Trophoblast cell (in vitro differentiated cells and primary cell): ENCODE results near the gene DLK2.

Experiments
- DNase-seq, 2 donors: peaks; one replicate each; pipeline ENCODE4 v3.0.0-alpha.2; 2016
- H2AFZ ChIP-seq: 2 replicates; pipeline ENCODE4 v1.6.1; 2013; ENCODE audit warnings: low read length, moderate library complexity, mild to moderate bottlenecking; ENCODE audit not compliant: insufficient read depth, poor library complexity
- H2AK5ac ChIP-seq: 2 replicates; pipeline ENCODE4 v1.6.1; 2013; ENCODE audit warnings: mild to moderate bottlenecking, low read length
- H2BK120ac ChIP-seq: 2 replicates; pipeline ENCODE4 v1.6.1; 2013; ENCODE audit warnings: low read length, mild to moderate bottlenecking, moderate library complexity; ENCODE audit not compliant: insufficient read depth, poor library complexity
- H2BK12ac ChIP-seq: 2 replicates; pipeline ENCODE4 v1.6.1; 2013; ENCODE audit warnings: mild to moderate bottlenecking, low read length, moderate library complexity
- H2BK5ac ChIP-seq: 2 replicates; pipeline ENCODE4 v1.6.1; 2013; ENCODE audit warnings: low read length, low read depth, moderate library complexity, mild to moderate bottlenecking; ENCODE audit not compliant: poor library complexity
- H3K14ac ChIP-seq: 2 replicates; pipeline ENCODE4 v1.6.1; 2013; ENCODE audit warnings: mild to moderate bottlenecking, low read length
- H3K18ac ChIP-seq: 2 replicates; pipeline ENCODE4 v1.6.1; 2013; ENCODE audit warnings: mild to moderate bottlenecking, low read length
- H3K23ac ChIP-seq: 2 replicates; pipeline ENCODE4 v1.6.1; 2013; ENCODE audit warnings: low read length
- H3K27ac ChIP-seq: 2 replicates; pipeline ENCODE4 v1.5.1; 2013; ENCODE audit warnings: low read depth, mild to moderate bottlenecking, inconsistent platforms, low read length, moderate library complexity
- H3K27me3 ChIP-seq: 2 replicates; pipeline ENCODE4 v1.6.1; 2013; ENCODE audit warnings: inconsistent platforms, mild to moderate bottlenecking, low read length, moderate library complexity; ENCODE audit not compliant: insufficient read depth
- H3K36me3 ChIP-seq, 2 experiments: 1 replicate in 1 of 2; 2 replicates in 1 of 2; pipeline ENCODE4 v1.6.1; 2013; ENCODE audit warnings: low read length in 2 of 2, mild to moderate bottlenecking in 2 of 2, moderate library complexity in 1 of 2; ENCODE audit not compliant: insufficient read depth in 2 of 2, control insufficient read depth in 1 of 2
- H3K4ac ChIP-seq: 2 replicates; pipeline ENCODE4 v1.6.1; 2013; ENCODE audit warnings: low read depth, mild to moderate bottlenecking, low read length, moderate library complexity
- H3K4me1 ChIP-seq, 2 experiments: 1 replicate in 1 of 2; 2 replicates in 1 of 2; pipeline ENCODE4 v1.6.1; 2013; ENCODE audit warnings: low read length in 2 of 2, mild to moderate bottlenecking in 2 of 2, moderate library complexity in 1 of 2; ENCODE audit not compliant: insufficient read depth in 2 of 2, control insufficient read depth in 1 of 2
- H3K4me2 ChIP-seq: 2 replicates; pipeline ENCODE4 v1.6.1; 2013; ENCODE audit warnings: inconsistent platforms, mild to moderate bottlenecking, low read length, moderate library complexity
- H3K4me3 ChIP-seq: 2 replicates; pipeline ENCODE4 v1.5.1; 2013; ENCODE audit warnings: mild to moderate bottlenecking, low read depth, low read length, inconsistent platforms
- H3K79me1 ChIP-seq: one replicate; pipeline ENCODE4 v1.6.1; 2013; ENCODE audit warnings: low read length
- H3K79me2 ChIP-seq: 2 replicates; pipeline ENCODE4 v1.6.1; 2013; ENCODE audit warnings: low read length, mild to moderate bottlenecking; ENCODE audit not compliant: control insufficient read depth, insufficient read depth, poor library complexity
- H3K9ac ChIP-seq: 2 replicates; pipeline ENCODE4 v1.6.1; 2013; ENCODE audit warnings: mild to moderate bottlenecking, low read length
- H3K9me3 ChIP-seq: 2 replicates; pipeline ENCODE4 v1.6.1; 2013; ENCODE audit warnings: low read depth, mild to moderate bottlenecking, control low read depth, inconsistent platforms, low read length; ENCODE audit not compliant: insufficient read depth
- H4K12ac ChIP-seq: 2 replicates; pipeline ENCODE4 v1.6.1; 2013; ENCODE audit warnings: low read depth, mild to moderate bottlenecking, low read length, moderate library complexity
- H4K8ac ChIP-seq: 2 replicates; pipeline ENCODE4 v1.6.1; 2013; ENCODE audit warnings: low read depth, mild to moderate bottlenecking, low read length, moderate library complexity
- H4K91ac ChIP-seq: one replicate; pipeline ENCODE4 v1.6.1; 2013; ENCODE audit warnings: low read depth, mild to moderate bottlenecking, low read length, moderate library complexity
- WGBS: extraction: QIAGEN DNeasy Blood & Tissue Kit; methylation state at CpG from one replicate; pipeline ENCODE4 v1.1.7; 2013; ENCODE audit warnings: missing lambda C conversion rate; ENCODE audit not compliant: insufficient read length, insufficient coverage; ENCODE audit errors: extremely low coverage; 5-methylcytosine and 5-hydroxymethylcytosine counted together

Gene DLK2

DNA sequence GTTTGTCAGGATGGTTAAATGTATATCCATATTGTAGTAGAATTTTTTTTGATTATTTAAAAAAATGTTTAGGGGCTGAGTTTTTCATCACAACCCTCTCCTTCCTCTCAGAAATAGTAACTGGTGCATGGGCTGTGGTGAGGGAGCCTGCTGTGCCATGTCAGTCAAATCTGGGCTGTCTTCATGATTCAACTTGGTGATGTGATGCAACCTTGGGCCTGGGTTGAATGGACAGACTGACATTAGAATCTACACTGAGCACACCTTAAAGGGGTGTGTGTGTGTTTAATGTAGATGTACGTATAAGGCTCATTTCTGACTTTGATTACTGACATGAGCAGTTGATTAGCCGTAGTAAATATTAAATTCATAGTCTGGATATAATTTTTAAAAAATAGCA, 25.7 kb upstream of the DLK2 start:
- no peak overlapping the region for H3K14ac ChIP-seq
- no peaks in the 10 kb centered on the region for H3K36me3 ChIP-seq
- H4K8ac ChIP-seq, result no peak overlapping the region
- no peak overlapping the region for H2BK120ac ChIP-seq
- H3K27ac ChIP-seq, result no peak overlapping the region
- H3K9me3 ChIP-seq, result no peaks in the 10 kb centered on the region
- H2BK5ac ChIP-seq, result no peak overlapping the region
- H2AK5ac ChIP-seq, result no peak overlapping the region
- H2BK12ac ChIP-seq, result no peak overlapping the region
- no CpG with 5 or more reads among the region's 2 CpGs for WGBS
- H3K9ac ChIP-seq, result no peak overlapping the region
- no peak overlapping the region for H3K23ac ChIP-seq
- H3K79me2 ChIP-seq, result peaks cover 1% of the 10 kb centered on the region
- H3K4ac ChIP-seq, result no peak overlapping the region
- H3K4me3 ChIP-seq, result no peak overlapping the region
- no peak overlapping the region for H2AFZ ChIP-seq
- no peak overlapping the region for H3K18ac ChIP-seq
- no peak overlapping the region for H4K12ac ChIP-seq
- H3K4me1 ChIP-seq, result peaks cover 7 to 10% of the 10 kb centered on the region in 2 experiments
- H3K27me3 ChIP-seq, result no peaks in the 10 kb centered on the region
- no peak for DNase-seq
- H3K4me2 ChIP-seq, result no peak overlapping the region
- H3K79me1 ChIP-seq, result no peaks in the 10 kb centered on the region
- no peak overlapping the region for H4K91ac ChIP-seq

DNA sequence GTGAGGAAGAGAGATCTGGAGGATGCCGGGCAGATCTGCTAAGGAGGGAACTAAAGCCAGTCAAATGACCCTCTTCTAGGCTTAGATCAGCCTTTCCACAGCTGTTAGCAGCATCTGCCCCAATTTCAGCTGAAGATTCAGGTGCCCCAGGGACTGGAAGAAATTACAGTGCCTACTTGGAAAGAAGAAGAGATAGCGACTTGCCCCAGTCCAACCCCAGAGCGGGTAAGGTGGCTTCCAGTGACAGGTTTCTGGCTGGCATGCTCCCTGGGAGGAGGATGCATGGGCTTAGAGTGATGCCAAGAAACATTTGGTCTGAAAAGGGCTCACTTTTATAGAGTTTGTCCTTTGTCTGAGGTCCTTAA, 22.6 kb upstream of the DLK2 start:
- Histone ChIP-seq H3K79me2 (peaks cover 1% of the 10 kb centered on the region), H3K27ac (no peak overlapping the region), H3K14ac (peak overlapping the region; percentile 17), H3K4me2 (peak overlapping the region; percentile 92), H4K8ac (peak overlapping the region; percentile 91), H3K36me3 (no peaks in the 10 kb centered on the region), H3K4me3 (peak overlapping the region; percentile 81), H3K4ac (peak overlapping the region; percentile 50), H3K79me1 (no peaks in the 10 kb centered on the region), H3K27me3 (no peaks in the 10 kb centered on the region), H4K12ac (peak overlapping the region; percentile 49), H3K9ac (peak overlapping the region; percentile 87), H4K91ac (no peak overlapping the region), H2AK5ac (no peak overlapping the region), H2BK5ac (no peak overlapping the region), H3K23ac (no peak overlapping the region), H2AFZ (peak overlapping the region; percentile 24), H3K9me3 (no peaks in the 10 kb centered on the region), H2BK120ac (peak overlapping the region; percentile 16), H2BK12ac (no peak overlapping the region), H3K18ac (no peak overlapping the region), H3K4me1 (peaks cover 7 to 10% of the 10 kb centered on the region in 2 experiments)
- no CpG with 5 or more reads among the region's 3 CpGs for WGBS
- no peak for DNase-seq

DNA sequence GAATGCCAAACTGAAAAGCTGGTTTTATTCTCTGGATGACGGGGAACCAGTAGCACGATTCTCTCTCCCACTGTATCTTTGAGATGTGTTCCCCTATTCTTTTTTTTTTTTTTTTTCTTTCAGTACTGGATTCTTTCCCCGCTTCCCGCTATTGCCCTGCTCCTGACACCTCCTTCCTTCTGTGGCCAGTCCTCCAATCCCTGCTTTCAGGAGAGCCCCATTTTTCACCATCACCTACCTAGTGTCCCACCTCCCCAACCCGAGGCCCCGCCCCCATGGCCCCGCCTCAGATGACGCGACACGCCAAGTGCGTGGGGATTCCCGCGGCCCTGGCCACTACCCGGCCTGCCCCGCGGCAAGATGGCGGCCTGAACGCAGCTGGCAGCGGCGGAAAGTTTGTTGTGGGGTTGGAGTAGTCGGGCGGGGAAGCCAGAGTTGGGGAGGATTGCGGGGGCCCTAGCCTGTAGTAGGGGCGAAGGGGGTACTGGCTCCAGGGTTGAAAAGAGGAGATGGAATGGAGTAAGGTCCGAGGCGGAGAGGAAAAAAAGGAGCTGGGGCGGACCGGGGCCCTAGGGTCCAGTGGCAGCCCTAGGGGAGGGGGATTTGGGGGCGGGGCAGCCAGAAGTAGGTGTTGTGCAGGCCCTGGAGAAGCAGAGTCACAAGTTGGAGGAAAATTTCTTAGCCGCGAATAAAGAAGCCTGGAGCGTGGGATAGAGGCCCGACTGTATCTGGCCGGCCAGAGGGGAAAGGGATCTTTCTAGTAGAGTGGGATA, 22.1 kb upstream of the DLK2 start, which contains the start of gene TJAP1:
TSS of gene TJAP1 (plus strand) at position 336 of the 773 bp plus-strand sequence. CDS start 21,432 bp downstream, outside the sequence.
- no peak within 1 kb of the TSS for H2BK12ac ChIP-seq
- no peak within 1 kb of the TSS for H2AK5ac ChIP-seq
- peak within 1 kb of the TSS; percentile 50 for H3K4ac ChIP-seq
- no CpG with 5 or more reads among the region's 34 CpGs for WGBS
- H3K36me3 ChIP-seq, result no peaks in the 10 kb centered on the region
- peak within 1 kb of the TSS; percentile 52 for H2BK5ac ChIP-seq
- peak within 1 kb of the TSS; percentile 53 for H3K14ac ChIP-seq
- peak within 1 kb of the TSS; percentile 91 for H4K8ac ChIP-seq
- H3K4me2 ChIP-seq, result peak within 1 kb of the TSS; percentile 92
- no peak within 1 kb of the TSS for H3K23ac ChIP-seq
- H3K9ac ChIP-seq, result peak within 1 kb of the TSS; percentile 87
- peak within 1 kb of the TSS; percentile 88 for H4K12ac ChIP-seq
- H3K79me1 ChIP-seq, result no peaks in the 10 kb centered on the region
- peak within 1 kb of the TSS; percentile 50 for H3K27ac ChIP-seq
- peaks cover 1% of the 10 kb centered on the region for H3K79me2 ChIP-seq
- peak within 1 kb of the TSS; percentile 81 for H3K4me3 ChIP-seq
- no peaks in the 10 kb centered on the region for H3K27me3 ChIP-seq
- H2BK120ac ChIP-seq, result peak within 1 kb of the TSS; percentile 16
- DNase-seq, result peak; percentile 88 to 93
- H3K18ac ChIP-seq, result no peak within 1 kb of the TSS
- peak within 1 kb of the TSS; percentile 90 for H4K91ac ChIP-seq
- H2AFZ ChIP-seq, result peak within 1 kb of the TSS; percentile 79
- no peaks in the 10 kb centered on the region for H3K9me3 ChIP-seq
- peaks cover 7 to 10% of the 10 kb centered on the region in 2 experiments for H3K4me1 ChIP-seq

DNA sequence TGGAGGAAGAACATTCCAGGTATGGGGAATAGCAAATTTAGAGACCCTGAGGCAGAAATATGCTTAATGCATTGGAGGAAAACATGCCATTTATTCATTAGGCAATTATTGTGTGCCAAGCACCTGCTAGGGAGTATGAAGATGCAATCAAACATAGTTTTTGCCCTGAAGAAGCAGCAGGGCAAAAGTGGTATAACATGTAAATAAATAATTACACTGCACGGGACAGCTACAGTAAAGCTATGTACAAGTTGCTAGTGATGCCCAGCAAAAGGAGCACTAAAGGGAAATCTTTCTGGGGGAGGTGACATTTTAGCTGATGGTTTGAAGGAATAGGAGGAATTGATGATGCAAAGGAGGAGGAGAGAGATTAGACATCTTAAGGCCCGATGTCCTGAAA, 21.4 kb upstream of the DLK2 start:
- H2AFZ ChIP-seq, result peak overlapping the region; percentile 79
- H3K79me2 ChIP-seq, result peaks cover 1% of the 10 kb centered on the region
- H4K12ac ChIP-seq, result peak overlapping the region; percentile 55
- no peak overlapping the region for H3K18ac ChIP-seq
- H4K91ac ChIP-seq, result peak overlapping the region; percentile 44
- no peak overlapping the region for H3K14ac ChIP-seq
- no peaks in the 10 kb centered on the region for H3K36me3 ChIP-seq
- no peak overlapping the region for H2BK5ac ChIP-seq
- H2BK12ac ChIP-seq, result no peak overlapping the region
- H3K4me1 ChIP-seq, result peaks cover 6 to 8% of the 10 kb centered on the region in 2 experiments
- H3K4ac ChIP-seq, result no peak overlapping the region
- no peak overlapping the region for H3K23ac ChIP-seq
- H3K4me3 ChIP-seq, result no peak overlapping the region
- WGBS, result no CpG with 5 or more reads among the region's 2 CpGs
- peak overlapping the region; percentile 92 for H3K4me2 ChIP-seq
- H3K9me3 ChIP-seq, result no peaks in the 10 kb centered on the region
- no peak overlapping the region for H3K9ac ChIP-seq
- H2AK5ac ChIP-seq, result no peak overlapping the region
- H3K27me3 ChIP-seq, result no peaks in the 10 kb centered on the region
- H3K27ac ChIP-seq, result no peak overlapping the region
- H2BK120ac ChIP-seq, result no peak overlapping the region
- DNase-seq, result no peak
- no peaks in the 10 kb centered on the region for H3K79me1 ChIP-seq
- H4K8ac ChIP-seq, result peak overlapping the region; percentile 77
